Fibroblast of skin of right quadriceps (primary cell): Measurements from ENCODE around the gene SMIM14.
"Not testable (repeated sequence)": the region's sequence is repeated elsewhere in the genome, so short reads cannot be mapped to it uniquely, and the experiment has no call there.

ENCODE experiments used
- DNase-seq: peaks from one replicate; pipeline ENCODE4 v3.0.0-alpha.2; 2013

The SMIM14 gene

GRCh38 chr4:39528061-39528465, 110.6 kb downstream of the SMIM14 start:
- DNase-seq: no peak

- peak; percentile 99 for DNase-seq
These were observed 111.2 kb downstream of the SMIM14 start, which contains the start of gene UGDH for GRCh38 chr4:39527296-39528060. TSS of gene UGDH (minus strand) at chr4:39527439. CDS start at chr4:39521512, 5,927 bp downstream.

GRCh38 chr4:39526765-39527295, 111.8 kb downstream of the SMIM14 start:
- DNase-seq: peak; percentile 9

DNA sequence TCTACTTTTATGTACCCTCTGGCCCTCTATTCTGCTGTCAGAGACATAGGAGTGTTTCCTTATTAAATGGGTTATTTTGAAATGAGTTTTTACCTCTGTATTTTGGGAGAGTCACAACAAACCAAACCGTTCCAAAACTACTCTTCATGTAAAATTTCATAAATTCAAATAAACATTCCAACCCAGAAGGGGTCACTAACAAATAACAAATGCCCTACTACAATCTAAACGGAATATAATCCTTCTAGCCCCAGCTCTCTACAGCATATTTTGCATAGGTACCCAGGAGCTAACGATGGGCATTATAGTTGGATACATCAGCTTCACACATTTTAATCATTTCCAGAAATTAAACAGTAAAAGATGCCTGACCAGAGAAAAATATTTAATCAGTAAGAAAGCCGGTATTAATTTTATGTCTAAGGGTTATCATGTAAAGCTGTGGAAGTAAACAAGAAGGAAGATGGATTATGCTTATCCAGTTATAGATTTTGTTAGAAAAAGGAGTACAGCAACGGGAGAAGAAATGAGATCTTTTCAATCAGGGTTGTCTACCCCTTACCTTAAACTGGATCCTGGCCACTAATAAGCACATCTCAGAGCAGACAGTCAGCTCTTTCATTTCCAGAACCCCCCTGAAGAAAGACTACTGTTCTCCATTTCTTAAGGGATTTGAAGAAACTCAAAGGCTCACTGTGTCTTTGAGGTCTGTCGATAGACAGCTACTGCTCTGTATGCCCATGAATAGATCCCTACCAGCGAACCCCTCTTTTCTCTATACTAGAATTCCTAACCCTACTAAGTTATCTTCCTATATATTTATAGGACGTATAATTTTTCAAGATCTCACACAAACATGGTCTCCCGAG, 112.6 kb downstream of the SMIM14 start:
- DNase-seq: no peak

DNA sequence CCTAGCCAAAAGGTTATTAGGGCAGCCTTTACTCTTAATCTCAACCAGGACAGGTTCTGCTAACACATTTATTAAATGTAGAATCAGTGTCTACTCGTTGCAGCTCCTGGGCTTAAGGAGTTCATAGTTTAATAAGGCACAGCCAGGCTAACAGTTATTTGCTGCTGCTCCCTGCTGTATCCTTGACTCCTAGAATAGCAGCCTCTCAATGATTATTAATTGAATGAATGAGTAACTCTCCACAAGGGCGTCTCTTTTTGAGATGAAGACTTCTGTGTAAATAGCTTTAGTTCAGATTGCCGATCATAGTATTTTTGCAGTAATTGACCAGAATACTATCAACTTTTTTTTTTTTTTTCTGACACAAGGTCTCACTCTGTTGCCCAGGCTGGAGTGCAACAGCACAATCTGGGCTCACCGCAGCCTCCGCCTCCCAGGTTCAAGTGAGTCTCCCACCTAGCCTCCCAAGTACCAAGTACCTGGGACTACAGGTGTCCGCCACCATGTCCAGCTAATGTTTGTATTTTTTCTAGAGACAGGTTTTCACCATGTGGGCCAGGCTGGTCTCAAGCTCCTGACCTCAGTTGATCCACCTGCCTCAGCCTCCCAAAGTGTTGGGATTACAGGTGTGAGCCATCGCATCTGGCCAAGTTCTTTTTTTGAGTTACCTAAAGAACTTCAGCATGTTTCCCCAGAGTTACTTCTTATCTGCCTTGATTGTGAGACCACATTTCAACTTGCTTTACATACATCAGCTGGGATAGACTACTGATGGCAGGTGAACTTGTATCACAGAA, 114.3 kb downstream of the SMIM14 start:
- DNase-seq: no peak

DNA sequence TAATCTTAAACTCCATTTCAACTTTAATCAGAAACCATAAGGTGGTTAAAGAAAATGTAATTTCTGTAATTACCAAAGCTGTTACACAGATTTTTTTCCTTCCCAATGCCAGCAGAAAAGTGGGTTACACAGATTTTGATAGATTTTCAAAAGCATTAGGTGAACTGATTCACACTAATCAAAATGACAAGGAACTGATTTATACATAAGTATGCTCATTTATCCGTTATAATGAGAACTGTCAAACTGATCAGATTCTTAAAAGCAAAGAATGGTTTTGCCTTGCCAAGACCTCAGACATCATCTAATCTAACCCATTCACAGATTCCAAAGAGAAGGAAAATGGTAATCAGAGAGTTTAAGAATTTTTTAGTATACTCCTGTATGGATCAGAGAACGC, 116.6 kb downstream of the SMIM14 start:
- DNase-seq: no peak

- DNase-seq: peak; percentile 77
These were observed 117.3 kb downstream of the SMIM14 start for GRCh38 chr4:39521253-39521919.

GRCh38 chr4:39518484-39518883, 120.2 kb downstream of the SMIM14 start:
- DNase-seq: no peak

DNA sequence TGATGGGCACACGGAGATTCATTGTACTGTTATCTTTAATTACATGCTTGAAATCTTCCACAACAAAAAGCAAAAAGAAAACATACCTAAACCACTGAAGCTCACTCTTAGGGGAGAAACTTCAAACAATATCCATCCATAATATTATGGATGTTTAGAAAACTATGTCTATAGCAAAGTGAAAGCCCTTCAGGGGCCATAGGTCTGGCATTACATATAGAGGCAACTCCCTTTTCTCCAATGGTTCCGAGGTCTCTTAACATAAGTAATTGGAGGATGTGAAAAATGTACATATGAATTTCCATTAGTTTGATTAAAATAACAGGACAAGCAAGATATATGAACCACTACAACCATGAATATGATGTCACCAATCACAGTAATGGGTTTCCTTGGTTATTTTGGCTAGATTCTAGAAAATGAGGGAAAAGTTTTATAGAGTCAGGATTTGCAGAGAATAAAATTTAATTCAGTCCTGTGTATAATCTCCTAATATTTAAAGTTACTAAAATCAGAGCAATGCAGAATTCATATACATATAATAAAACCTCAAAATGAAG, 122.2 kb downstream of the SMIM14 start:
- no peak for DNase-seq

DNA sequence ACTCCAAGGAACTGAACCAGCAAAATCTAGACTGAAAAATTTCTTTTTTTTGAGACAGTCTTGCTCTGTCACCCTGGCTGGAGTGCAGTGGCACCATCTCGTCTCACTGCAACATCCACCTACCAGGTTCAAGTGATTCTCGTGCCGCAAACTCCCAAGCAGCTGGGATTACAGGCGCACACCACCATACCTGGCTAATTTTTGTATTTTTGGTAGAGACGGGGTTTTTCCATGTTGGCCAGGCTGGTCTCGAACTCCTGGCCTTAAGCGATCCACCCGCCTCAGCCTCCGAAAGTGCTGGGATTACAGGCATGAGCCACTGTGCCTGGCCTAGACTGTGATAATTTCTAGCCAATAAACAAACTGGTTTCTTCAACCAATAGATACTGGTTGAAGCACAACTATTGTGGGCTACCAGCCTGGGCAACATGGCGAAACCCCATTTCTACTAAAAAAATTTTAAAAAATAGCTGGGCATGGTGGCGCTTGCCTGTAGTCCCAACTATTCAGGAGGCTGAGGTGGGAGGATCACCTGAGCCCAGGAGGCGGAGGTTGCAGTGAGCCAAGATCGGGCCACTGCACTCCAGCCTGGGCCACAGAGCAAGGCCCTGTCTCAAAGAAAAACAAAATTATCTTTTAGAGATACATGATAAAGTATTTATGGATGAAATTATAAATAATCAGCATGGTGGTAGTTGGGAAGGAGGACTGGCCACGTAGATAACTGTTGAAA, 122.8 kb downstream of the SMIM14 start:
- DNase-seq: not testable (repeated sequence)

- no peak for DNase-seq
These were observed 123.7 kb downstream of the SMIM14 start for GRCh38 chr4:39514888-39515401.

DNA sequence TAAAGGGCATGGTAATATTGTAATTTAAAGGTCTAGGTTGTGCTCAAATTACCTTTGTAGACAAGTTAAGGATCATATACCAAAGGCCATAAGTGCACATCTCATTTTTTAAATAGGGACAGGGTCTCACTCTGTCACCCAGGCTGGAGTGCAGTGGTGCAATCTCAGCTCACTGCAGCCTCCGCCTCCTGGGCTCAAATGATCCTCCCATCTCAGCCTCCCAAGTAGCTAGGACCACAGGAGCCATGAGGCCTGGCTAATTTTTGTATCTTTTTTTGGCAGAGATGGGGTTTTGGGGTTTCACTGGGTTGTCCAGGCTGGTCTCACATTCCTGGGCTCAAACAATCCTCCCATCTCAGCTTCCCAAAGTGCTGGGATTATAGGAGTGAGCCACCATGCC, 124.4 kb downstream of the SMIM14 start:
- not testable (repeated sequence) for DNase-seq

GRCh38 chr4:39510348-39510929, 128.2 kb downstream of the SMIM14 start:
- no peak for DNase-seq

DNA sequence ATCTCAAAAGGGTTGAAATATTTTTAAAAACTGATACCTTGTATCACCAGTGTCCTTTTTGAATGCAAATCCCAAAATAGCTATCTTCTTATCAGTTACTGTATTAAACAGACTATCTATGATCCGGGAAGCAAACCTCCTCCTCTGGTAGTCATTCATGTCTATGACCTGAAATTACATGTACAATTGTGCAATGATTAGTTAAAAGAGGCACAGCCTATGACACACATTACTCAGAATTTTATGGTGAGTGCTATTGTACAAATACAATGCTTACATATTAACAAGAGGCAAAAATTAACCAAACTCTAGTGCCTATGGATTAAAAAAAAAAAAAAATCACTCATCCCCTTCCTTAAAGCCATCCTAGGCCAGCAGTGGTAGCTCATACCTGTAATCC, 133.1 kb downstream of the SMIM14 start:
- DNase-seq: no peak

DNA sequence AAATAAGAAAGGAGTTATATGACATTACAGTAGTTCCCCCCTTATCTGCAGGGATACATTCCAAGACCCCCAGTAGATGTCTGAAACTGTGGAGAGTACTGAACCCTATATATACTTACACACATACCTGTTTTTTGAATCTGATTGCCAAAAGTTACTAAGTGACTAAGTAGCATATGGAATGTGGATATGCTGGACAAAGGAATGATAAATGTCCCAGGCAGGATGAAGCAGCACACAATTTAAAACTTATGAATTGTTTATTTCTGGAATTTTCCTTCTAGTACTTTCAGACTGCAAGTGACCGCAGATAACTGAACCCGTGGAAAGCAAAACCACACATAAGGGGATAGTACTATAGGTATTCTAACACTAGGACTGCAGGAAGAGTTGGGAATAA, 134.1 kb downstream of the SMIM14 start:
- DNase-seq: no peak

DNA sequence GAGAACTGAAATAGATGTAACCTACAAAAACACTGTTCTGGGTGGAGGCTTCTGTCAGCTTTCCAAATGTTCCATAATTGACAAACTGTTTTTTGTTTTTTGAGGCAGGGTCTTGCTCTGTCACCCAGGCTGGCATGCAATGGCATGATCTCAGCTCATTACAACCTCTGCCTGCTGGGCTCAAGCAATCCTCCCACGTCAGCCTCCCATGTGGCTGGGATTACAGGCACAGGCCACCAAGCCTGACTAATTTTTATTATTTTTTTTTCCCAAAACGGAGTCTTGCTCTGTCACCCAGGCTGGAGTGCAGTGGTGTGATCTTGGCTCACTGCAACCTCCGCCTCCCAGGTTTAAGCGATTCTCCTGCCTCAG, 136.0 kb downstream of the SMIM14 start:
- peak; percentile 27 for DNase-seq

DNA sequence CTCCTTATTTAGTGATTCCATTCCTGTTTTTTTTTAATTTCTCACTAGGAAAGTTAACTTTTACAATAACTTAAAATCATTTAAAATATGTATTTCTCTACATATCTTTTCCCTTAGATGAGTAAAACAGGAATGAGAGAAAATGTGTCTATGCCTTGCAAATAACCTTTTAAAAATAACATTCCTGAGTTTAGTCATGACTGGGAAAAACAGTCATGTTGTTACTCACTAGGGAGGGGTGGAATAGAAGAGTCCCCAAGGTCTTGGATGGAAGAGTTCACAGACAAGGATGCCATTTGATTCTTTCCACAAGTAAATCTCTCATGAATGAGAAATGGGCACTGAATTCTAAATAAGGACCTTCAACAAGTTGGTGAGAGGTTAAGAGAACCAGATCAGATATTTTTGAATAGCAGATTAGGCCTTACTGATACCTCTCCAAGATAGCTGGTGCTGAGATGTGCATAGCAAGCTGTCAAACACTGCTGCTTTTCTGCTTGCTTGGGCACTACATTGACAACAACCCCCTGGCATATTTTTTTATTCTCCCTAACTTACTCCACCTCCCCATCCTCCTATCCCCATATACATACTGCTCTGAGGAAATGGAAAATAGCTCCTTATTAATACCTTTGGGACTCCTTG, 136.5 kb downstream of the SMIM14 start:
- peak; percentile 83 for DNase-seq

GRCh38 chr4:39498727-39499020, 140.0 kb downstream of the SMIM14 start:
- no peak for DNase-seq

DNA sequence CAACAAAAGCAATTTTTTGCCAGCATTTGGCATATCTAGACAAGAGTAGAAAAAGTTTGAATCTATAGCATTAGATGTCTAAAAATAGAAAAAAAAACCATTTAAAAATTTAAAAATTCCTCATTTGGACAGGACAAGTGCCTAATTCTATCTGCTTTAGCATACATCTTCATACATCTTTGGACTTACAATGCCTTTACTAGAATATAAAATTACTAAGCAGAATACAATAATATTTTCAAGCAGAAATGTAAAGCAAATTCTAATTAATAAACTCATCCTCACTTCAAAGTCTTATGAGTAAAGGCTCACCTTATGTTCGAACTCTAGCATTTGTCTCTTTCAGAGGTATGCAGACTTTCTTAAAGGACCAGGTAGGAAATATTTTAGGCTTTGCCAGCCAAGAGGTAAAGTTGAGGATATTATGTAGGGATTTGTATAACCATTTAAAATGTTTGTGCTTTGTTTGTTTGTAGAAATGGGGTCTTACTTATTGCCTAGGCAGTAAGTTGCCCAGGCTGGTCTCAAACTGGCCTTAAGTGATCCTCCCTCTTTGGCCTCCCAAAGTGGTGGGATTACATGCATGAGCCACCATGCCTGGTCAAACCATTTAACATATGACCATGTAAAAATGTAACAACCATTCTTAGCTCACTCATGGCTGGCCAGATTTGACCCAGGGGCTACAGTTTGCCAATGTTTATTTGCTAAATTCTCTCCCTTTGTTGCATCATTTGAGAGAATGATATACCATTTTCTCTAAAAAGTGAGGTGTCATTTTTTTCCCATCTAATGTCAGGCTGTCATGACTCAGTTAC, 140.5 kb downstream of the SMIM14 start:
- no peak for DNase-seq
